Hepatocyte (in vitro differentiated cells): ENCODE results near the gene BOD1.

Experiments
- EZH2 ChIP-seq: fragments of 200-600 bp; sonication (generic); IDR thresholded peaks from 2 replicates; pipeline ENCODE4 v1.6.1; 2016; ENCODE audit warnings: antibody characterized with exemption, mild to moderate bottlenecking, borderline replicate concordance
- EZH2phosphoT487 ChIP-seq: fragments of 200-600 bp; sonication (generic); IDR thresholded peaks from one replicate; pipeline ENCODE4 v1.6.1; 2018; ENCODE audit warnings: antibody characterized with exemption, mild to moderate bottlenecking, low read depth, moderate library complexity; ENCODE audit not compliant: unreplicated experiment, severe bottlenecking
- TF ChIP-seq, protein P1 (sequence below): fragments of 200-600 bp; sonication (generic); IDR thresholded peaks from 2 replicates; pipeline ENCODE4 v1.5.1; 2016; ENCODE audit warnings: antibody characterized with exemption, mild to moderate bottlenecking; ENCODE audit not compliant: poor library complexity

DNA sequence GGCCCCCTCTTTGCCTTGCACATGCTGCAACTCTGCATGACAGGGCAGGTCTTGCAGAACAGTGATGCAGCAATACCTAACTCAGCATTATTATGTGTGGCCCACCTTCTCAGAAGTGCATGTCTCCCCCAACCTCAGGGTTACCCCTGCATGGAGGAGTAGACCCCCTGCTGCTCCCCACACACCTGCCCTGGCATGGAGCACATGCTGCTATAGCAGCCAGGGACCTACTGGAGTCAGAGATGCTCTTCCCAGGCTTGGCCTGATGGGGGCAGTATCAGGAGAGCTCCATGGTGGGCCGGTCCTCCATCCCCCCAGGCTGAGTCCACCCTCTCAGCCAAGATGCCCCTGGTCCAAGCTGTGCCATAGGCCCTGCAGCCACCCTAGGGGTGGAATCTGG is 13.2 kb upstream of the BOD1 start:
- TF ChIP-seq, protein P1, sequence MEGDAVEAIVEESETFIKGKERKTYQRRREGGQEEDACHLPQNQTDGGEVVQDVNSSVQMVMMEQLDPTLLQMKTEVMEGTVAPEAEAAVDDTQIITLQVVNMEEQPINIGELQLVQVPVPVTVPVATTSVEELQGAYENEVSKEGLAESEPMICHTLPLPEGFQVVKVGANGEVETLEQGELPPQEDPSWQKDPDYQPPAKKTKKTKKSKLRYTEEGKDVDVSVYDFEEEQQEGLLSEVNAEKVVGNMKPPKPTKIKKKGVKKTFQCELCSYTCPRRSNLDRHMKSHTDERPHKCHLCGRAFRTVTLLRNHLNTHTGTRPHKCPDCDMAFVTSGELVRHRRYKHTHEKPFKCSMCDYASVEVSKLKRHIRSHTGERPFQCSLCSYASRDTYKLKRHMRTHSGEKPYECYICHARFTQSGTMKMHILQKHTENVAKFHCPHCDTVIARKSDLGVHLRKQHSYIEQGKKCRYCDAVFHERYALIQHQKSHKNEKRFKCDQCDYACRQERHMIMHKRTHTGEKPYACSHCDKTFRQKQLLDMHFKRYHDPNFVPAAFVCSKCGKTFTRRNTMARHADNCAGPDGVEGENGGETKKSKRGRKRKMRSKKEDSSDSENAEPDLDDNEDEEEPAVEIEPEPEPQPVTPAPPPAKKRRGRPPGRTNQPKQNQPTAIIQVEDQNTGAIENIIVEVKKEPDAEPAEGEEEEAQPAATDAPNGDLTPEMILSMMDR, result no peak
- TF ChIP-seq EZH2 (no peak), EZH2phosphoT487 (no peak)
